NCI-H1092 (cell line): Measurements from ENCODE around the gene PLA2G4D.

ENCODE experiments used
- DNase-seq: peaks from one replicate; lab custom pipeline; 2025; lab: John Stamatoyannopoulos, UW

The PLA2G4D gene

DNA sequence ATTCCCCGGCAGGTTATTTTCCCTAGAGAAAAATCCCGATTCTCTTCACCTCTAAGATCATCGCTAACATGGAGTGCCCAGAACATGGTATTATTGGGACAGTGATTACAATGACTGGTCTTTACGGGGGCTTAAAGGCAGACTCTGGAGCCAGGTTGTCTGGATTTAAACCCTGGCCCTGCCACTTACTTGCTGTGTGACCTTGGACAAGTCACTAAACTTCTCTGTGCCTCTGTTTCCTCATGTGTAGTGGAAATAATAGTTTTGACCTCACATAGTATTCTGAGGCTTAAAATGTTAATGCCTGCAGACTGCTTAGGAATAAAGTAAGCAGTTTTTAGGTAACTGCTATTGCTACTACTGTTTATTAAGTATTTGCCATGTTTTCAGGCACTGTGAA, 4.4 kb downstream of the PLA2G4D start:
- DNase-seq = no peak

DNA sequence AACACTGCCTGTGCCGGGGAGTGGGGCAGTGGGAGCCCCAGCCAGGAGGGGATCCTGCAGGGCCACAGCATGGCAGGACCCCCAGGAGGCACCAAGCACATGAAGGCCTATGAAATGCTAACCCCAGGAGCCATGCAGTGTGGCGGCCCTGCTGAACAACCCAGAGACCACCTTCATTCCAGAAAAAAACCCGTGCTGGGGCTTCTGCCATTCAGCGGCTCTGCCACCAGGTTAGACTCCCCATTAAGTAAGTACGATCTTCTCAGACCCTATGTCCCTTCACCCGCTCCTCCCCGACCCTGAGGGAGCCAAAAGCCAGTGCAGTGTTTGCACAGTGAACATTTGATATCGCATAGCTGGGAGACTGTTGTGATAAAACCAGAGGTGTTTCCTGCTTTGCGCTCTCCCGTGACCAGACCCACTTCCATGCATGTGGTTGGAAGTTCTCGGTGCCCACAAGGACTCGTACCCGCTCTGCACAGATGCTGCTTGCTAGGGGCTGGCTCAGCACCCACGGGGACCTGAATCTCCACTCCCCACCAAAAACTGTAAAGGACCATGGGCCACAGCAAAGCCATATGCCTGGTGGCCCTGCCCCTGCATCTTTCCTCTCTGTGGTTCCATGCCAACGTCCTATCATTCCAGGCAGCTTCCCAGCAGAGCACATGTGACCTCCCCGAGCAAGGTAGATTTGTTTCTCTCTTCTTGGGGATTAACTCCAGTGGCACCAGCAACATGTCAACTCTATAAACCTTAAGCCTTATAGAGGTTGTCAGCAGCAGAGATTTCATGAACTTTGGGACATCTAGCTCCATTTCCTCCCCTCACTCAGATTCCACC, 5.3 kb downstream of the PLA2G4D start:
- DNase-seq = no peak

DNA sequence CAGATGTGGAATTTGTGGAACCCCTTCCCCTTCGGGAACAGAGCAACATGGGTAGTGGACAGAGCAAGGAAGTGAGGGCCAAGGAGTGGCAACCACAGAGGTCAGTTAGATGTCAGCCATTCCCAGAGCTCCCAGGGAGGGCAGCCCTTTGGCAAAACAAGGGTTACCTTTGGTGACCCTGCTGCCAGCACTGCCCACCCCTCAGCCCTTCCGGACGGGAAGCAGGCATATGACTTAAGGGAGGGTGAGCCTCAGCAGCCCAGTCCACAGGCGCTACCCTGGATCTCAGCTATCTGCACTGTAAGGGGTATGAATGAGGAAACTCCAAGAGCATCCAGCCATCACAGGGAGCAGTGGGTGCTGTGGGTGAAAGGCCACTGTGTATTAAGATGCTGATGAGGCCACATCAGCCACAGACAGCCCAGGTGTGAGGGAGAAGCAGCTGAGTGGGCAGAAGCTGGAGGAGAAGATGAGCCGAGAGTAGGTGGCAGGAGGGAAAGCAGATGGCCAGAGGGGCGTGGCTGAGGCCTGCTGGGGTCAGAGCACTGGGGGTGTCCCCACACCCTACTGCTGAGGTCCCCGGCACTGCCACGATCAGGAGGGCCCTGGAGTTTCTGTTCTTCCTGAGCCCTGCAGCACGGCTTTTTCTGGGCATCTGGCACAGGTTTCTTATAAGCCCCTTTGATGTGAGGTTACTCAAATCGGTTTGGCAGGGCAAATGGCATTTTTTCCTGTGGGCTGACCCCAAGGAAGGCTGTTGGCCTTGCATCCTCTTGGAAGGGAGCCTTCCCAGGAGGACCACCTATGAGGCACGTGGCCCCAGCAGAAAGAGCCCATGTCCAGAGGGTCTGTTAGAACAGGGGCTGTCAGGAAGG, 6.2 kb downstream of the PLA2G4D start:
- DNase-seq = no peak

DNA sequence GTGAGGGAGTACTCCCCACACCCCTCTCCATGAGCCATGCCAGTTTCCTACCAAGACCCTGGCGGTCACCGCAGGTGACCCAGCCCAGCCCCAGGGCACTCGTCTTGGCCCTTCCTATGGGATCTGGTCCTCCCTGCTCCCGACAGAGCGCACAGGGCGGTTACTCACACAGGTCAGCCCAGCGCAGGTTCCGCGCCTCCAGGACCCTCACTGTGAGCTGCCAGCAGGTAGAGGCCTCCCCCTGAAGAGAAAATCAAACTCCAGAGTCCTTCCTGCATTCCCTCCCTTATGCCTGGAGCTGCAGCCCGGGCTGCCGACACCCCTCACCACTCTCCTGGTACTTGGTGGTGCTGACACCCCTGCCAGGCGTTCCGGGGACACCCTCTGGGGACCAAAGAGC, 6.9 kb downstream of the PLA2G4D start:
- no peak for DNase-seq

DNA sequence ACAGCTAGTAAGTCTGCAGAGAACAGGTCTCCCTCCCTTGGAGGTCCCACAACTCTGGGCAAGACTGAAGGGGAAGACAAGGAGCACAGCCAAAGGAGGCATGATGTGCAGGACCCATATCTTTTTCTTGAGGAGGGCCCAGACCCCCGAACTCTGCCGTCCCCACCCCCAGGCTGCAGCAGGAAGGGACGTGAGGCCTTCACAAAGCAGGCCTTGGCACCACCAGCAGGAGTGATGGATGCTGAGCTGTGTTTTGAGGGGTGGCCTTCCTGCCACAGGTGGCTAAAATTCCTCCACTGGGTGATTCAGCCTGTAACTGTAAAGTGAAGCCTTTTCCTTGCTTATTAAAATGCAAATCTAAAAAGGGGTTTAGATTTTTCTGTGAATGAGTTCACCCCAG, 8.6 kb downstream of the PLA2G4D start:
- no peak for DNase-seq

DNA sequence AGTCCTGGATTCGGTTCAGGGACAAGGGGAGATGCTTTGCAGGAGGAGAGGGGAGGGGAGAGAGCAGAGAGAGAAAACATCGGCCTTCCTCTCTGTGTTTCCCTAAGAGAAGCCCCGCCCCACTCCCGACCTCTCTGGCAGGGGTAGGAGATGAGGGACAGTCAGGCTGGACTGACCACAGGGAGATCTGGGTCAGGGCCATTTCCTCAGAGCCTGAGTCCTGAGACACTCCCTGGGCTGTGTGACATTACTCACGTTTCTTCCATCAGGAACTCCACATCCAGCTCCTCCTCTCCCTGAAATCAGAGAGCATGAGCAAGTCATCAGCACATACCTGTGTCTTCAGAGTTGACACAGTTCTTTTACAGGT, 9.1 kb downstream of the PLA2G4D start:
- no peak for DNase-seq

DNA sequence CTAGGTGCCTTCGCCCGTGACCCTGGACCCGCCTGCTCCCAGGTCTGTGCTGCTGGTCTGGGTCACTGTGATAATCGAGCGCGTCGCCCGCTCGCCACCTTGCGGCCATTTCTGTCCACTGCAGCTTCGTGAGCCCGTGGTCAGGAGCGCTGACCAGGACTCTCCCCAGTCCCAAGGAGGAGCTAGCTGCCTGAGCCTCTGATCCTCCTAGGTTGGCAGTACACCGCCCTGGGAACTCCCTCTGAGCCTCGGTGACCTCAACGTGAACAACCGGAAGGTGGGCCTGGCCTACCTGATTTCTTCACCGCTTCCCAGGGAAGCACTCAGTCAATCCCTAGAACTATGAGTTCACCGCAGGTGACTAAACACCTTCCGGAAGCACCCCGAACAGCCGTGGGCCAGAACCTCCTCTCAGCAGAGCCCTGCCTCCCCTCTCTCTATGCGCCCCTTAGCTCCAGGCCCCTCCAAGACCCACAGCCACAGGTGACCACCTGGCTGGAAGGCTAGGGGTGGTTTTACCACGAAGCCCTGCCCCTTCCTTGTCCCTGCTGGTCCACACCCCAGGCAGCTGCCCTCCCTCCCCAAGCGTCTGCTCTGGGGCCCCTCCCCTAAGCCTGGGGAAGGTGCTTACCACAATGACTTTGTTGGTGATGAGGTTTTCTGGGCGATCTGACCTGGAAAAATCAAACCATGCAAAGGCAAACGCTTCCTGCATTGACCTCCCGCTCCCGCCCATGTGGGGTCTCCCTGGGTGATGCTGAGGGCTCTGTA, 9.7 kb downstream of the PLA2G4D start:
- DNase-seq = peak; percentile 6

DNA sequence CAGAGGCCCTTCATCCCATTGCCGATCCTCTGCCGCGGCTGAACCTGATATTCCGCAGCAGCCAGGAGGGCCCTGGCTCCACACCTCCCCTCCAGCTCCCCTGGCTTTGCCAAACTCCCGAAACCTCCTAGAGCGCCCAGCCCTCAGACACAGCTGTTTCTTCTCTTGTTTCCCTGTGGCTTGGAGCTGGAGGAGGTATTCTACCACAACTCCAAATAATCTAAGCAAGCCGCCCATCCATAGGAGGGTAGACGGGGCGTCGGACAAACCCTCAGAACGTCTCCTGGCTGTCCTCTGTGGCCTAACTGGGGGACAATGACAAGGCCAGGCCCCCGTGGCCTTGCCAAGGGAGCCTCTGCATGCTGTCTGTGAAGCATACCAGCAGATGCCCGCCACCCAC, 10.4 kb downstream of the PLA2G4D start:
- no peak for DNase-seq

DNA sequence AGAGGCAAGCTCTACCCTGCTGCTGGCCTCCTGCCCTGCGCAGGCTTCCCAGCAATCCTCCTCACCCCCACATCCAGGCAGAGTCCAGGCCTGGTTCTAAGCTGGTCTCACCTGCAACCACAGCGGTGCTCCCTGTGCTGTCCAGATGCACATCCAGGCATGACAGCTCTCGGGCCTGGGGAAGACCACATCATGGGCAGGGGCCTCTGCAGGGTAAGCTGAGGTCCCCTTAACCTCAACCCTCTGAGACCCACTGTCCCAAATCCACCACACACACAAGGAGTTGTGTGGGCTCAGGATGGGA, 10.8 kb downstream of the PLA2G4D start:
- no peak for DNase-seq

DNA sequence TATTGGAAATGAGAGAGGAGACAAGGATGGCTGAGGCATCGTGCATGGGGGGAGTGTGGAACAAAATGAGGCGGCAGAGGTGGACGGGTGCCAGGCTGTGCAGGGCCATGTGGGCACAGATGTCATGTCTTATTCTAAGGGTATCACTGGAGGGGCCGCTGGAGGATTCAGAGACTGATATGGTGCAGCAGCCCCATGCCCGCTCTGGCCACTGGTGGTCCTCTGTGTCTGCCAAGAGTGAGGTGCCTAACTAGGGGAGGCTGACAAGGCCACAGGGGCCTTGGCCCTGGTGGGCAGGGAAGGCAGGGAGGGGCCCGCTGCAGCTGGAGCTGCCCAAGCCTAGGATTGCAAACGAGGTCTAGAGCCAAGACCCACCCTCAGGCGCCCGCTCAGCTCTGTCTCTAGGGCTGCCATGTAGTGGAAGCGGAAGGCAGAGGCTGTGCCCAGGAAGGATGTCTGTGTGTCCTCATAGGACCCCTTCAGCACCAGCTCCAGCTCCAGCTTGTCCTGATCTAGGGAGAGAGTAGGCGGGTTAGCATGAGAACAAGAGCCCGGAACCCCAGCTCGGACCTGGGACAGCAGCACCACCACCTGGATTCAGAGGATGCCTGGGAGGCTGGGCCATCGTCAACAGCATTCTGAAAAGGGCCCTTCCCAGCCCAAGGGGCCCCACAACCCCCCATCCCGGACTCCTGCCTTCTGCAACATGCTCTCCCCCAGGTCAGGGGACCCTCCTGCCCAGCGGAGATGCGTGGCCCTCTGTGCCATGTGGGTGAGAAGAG, 11.3 kb downstream of the PLA2G4D start:
- no peak for DNase-seq

DNA sequence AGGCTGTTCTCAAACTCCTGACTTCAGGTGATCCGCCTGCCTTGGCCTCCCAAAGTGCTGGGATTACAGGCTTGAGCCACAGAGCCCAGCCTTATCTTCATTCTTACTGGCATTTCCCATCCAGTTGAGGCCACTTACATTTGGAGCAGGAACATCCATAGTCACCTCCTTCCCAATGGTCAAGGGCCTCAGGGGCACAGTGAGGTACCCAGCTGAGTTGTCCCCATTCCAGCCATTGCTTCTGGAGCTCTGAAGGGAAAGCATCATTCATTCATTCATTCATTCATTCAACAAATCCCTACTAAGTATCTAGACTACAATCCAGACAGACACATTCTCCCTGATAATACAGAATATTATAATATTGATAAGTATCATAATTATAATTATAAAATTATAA, 12.2 kb downstream of the PLA2G4D start:
- DNase-seq = no peak

DNA sequence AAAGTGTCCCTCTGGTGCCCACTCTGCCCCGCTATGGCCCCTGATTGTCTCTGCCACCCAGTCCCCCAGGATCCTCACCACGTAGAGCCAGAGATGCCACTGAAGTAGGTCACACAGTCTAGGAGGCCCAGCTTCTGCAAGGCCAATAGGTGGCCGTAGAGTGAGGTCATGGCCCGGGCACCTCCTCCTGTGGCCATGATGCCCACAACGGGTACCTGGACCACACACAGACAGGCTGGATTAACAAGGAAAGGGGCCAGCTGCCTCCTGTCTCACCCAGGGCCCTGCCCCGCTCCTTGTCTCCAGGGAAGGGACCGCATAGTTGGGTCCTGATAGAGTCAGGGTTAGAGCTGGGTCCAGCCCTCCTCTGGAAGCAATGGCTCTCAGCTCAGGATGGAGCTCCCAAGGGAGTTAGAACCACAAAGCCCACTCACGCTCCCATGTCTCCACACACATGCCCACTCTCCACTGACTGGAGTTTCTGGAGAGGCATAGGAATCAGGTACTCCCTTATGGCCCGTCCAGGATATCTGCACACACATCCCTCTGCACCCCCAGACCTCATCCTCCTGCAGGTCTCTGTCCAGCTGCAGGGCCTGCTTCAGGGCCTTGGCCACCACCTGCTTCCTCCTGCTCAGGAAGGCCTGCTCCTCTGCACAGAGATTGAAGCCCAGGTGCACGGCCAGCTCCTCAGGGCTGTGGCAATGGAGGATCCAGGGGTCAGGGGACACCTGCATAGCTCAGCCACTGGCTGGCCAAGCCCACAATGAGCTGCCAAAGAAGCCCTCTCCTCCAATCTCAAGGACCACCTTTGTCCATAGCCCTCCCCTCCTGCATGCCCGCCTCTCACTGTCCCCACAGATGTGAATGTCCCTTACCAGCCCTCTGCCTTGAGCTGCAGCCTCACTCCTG, 13.2 kb downstream of the PLA2G4D start:
- DNase-seq = no peak

DNA sequence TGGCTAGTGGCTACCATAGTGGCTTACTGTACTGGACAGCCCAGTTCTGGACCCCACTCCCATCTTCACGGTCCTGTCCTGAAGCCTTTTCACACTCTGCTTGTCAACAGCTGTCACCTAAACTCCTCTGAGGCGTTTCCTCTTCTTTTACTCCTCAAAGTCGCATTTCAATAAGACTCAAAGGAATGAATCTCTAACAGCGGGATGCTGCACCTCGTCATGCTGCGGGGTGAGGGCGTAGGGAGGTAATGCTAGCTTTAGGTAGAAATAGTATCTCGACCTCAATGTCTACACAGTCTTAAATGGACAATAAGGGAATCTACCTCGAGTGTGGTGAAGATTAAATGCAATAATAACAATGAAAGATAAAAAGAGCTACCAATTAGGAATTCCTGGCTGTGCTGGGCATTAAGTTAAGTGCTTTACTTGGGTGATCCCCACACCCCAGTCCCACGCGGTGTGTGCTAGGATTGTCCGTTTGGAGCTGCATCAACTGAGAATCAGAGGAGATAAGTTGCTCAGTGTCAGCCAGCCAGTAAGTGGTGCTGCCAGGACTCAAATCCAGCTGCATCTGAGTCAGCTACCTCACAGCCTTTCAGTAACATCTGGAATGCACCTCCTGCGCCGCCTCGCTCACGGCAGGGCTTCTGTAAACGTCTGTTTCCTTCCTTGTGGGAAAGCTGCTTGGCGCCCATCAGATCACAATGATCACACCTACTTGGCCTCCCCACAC, 14.0 kb downstream of the PLA2G4D start:
- no peak for DNase-seq

DNA sequence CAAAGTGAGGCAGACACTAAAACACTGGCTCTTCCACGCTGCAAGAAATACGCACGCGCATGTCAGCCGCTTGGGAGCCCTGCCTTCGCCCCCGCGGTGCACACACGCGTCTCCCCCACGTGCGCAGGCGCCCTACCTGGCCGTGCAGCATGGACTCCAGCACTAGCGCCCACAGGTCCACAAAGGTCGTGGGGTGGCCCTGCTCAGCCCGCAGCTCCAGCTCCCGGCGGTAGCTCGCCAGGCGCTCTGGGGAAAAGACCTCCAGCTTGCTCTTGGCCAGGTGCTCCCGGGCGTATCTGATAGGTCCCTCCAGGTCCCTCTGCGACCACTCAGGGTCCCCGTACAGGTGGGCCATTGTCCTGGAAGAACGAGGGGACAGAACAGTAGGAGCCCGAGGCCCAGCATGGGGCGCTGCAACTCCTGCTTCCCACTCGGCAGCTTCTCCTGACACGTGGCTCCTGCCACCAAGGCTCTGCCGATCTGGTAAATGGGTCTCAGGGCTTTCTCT, 14.9 kb downstream of the PLA2G4D start:
- no peak for DNase-seq

DNA sequence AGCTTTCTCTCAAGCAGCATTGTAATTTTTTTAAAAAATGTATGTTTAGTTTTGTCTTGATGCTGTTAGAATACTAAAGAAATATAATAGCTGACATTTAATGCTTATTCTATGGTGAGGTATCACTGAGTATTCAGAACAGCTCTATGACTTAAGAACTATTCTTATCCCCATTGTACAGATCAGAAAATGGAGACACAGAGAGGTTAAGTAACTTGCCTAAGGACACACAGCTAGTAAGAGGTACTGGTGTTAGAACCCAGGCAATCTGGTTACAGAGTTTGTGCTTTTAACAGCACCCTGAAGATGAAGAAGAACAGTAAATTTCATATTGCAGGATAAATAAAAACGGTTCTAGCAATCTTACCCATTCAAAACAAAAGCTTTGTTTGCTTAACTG, 15.5 kb downstream of the PLA2G4D start:
- no peak for DNase-seq

DNA sequence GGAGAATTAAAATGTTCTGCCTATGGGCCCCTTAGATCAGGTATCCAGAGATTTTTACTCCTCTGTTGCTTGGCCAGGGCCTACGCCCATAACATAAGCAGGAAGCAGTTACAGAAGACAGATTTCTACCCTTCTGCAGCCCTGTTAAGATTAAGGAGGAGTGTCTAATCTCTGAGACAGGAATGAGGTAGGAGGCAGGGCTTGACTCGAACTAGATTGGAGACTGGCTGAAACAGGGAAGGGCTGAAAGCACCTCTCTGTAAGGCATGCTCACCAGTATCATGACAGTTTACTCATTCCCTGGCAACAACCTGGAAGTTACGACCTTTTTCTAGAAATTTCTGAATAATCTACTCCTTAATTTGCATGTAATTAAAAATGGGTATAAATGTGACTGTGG, 16.7 kb downstream of the PLA2G4D start:
- DNase-seq = no peak

DNA sequence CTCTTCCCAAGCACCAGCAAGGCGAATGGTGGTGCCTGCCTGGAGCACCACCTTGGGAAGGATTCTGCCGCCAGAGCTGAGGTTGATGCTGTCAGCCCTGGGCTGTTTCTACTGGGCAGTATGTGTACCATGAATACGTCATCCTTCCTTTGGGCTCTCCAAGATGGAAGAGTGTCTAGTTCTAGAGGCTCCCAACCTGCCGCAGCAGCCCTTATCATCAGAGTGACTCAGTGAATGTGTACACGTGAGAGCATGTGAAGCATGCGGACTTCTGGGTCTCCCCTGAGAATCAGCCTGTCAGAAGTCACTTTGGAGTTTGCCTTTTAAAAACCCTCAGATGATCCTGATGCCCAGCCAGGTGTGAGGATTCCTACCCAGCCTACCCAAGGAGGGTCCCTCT, 20.9 kb downstream of the PLA2G4D start:
- DNase-seq = no peak

DNA sequence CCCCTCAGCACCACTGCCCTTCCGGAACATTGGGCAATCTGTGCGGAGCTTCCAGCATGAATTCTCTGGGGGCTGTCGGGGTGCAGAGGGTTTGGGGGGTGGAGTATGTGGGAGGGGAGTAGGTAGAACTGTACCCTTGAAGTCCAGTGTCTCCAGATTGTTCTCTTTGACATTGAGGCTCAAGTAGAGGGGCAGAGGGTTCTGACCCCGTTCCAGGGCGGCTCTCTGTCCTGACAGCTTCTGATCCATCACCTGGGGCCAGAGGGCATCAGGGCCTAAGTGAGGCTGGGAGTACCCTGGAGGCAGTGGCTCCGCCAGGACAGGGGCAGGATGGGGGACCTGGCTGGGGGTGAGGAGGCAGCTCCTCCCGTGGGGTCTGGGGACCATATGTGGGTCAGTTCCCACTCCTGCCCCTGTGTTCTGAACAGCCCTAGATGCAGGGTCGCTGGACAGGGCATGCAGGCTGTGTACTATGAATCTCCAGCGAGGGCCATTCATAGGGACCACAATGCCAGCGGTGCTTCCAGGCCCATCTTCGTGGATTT, 22.1 kb downstream of the PLA2G4D start:
- DNase-seq = no peak

DNA sequence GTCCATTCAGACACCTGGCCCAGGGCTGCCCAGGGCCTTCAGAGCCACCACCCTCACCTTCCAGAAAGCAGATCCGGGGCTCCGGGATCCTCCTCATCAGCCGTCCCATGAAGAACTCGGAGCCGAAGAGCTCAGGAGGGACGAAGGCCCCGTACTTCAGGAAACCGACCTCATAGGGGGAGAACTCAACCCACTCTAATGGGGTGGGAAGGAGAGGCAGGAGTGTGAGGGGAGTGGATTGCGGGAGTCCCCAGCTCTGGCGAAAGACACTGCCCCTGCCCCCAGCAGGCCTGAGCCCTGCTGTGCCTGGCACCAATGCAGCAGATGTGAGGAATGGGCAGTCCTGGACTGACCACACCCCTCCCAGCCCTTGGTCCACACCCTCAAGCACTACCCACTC, 22.6 kb downstream of the PLA2G4D start:
- DNase-seq = no peak

DNA sequence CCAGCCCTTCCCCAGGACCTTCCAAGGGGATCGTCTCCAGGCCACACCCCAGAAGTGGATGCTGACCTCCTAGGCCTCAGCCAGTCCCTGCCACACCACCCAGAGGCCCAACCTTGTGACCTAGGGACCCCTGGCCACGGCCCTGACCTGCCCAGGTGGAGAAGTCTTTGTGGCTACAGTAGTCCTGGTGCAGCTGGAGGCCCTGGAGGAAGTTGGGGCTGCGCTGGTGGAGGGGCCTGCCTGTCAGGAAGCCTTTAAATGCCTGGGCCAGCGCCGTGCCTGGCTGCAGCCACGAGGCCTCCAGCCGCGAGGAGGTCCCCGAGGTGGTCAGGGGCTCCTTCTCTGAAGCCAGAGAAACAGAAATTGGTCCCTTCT, 23.4 kb downstream of the PLA2G4D start:
- DNase-seq = no peak
